ENCODE results near the gene SLIT2.

SLIT2 gene

GRCh38 chr4:20299515-20299914, 47.8 kb downstream of the SLIT2 start:
- DNase-seq (ENCODE audit: low read depth in 2 of 2): no peak

- no peak for DNase-seq (ENCODE audit: low read depth in 2 of 2)
Measured at GRCh38 chr4:20301161-20301560, 49.5 kb downstream of the SLIT2 start.

Data from stimulated activated CD8-positive, alpha-beta memory T cell treated with anti-CD3 and anti-CD28 coated beads, Interleukin-15, amount 100 ng/mL, for 48 hours (primary cell).